CD4-positive, alpha-beta memory T cell (primary cell): ENCODE results near the gene NAV3. TPM values are rescaled to one million over a fixed set of nuclear protein-coding genes. Genes with fewer than 3 reads are reported as not detected.
A peak's percentile ranks its signal among the peaks of the same experiment; 100 is the strongest.

ENCODE experiments used
- CTCF ChIA-PET: fragments of 350-600 bp; sonication (Branson Sonifier 250); formaldehyde crosslinking; loops from one replicate; lab custom pipeline; 2021; ENCODE audit warnings: inconsistent platforms; ENCODE audit not compliant: partially characterized antibody; lab: Charles Lee
- POLR2A ChIA-PET: fragments of 350-600 bp; sonication (Branson Sonifier 250); formaldehyde crosslinking; loops from one replicate; lab custom pipeline; 2021; ENCODE audit not compliant: partially characterized antibody; lab: Charles Lee
- DNase-seq, 5 donors: peaks; one replicate each; pipeline versions ENCODE4 v3.0.0 to v3.0.0-alpha.2; 2020 to 2022; ENCODE audit warnings: mixed read lengths in 1 of 5
- H3K27ac ChIP-seq: one replicate; pipeline ENCODE4 v1.7.0; 2013; ENCODE audit warnings: low read depth, low read length
- H3K27me3 ChIP-seq: 2 replicates; pipeline ENCODE4 v1.7.0; 2013; ENCODE audit warnings: mild to moderate bottlenecking, low read length, moderate library complexity; ENCODE audit not compliant: insufficient read depth
- H3K36me3 ChIP-seq: 2 replicates; pipeline ENCODE4 v1.7.0; 2013; ENCODE audit warnings: mild to moderate bottlenecking, low read length, moderate library complexity; ENCODE audit not compliant: insufficient read depth
- H3K4me1 ChIP-seq: 2 replicates; pipeline ENCODE4 v1.7.0; 2013; ENCODE audit warnings: mild to moderate bottlenecking, low read length, moderate library complexity; ENCODE audit not compliant: insufficient read depth
- H3K4me3 ChIP-seq, 2 donors: one replicate each; pipeline ENCODE4 v1.7.0; 2013; ENCODE audit warnings: low read length in 2 of 2, mild to moderate bottlenecking in 1 of 2
- H3K9me3 ChIP-seq, 2 donors: one replicate each; pipeline ENCODE4 v1.7.0; 2013; ENCODE audit warnings: low read length in 2 of 2, control low read depth in 1 of 2; ENCODE audit not compliant: control insufficient read depth in 1 of 2
- H3K27ac Mint-ChIP-seq, 7 donors: one replicate each; pipeline ENCODE4 v1.8.0; 2020 to 2021; ENCODE audit warnings: mixed read lengths in 7 of 7, mild to moderate bottlenecking in 6 of 7, inconsistent platforms in 3 of 7, moderate library complexity in 3 of 7
- H3K27me3 Mint-ChIP-seq, 2 donors: one replicate each; pipeline ENCODE4 v1.8.0; 2020 to 2021; ENCODE audit warnings: mixed read lengths in 2 of 2
- H3K36me3 Mint-ChIP-seq, 2 donors: one replicate each; pipeline ENCODE4 v1.8.0; 2020 to 2021; ENCODE audit warnings: mixed read lengths in 2 of 2, inconsistent platforms in 1 of 2, mild to moderate bottlenecking in 1 of 2
- H3K4me1 Mint-ChIP-seq, 4 donors: one replicate each; pipeline ENCODE4 v1.8.0; 2020 to 2021; ENCODE audit warnings: mixed read lengths in 4 of 4, mild to moderate bottlenecking in 1 of 4
- H3K4me3 Mint-ChIP-seq, 8 donors: one replicate each; pipeline ENCODE4 v1.8.0; 2020 to 2021; ENCODE audit warnings: mixed read lengths in 8 of 8, mild to moderate bottlenecking in 7 of 8, moderate library complexity in 6 of 8, inconsistent platforms in 3 of 8
- H3K9me3 Mint-ChIP-seq, 8 donors: one replicate each; pipeline ENCODE4 v1.8.0; 2020 to 2021; ENCODE audit warnings: mixed read lengths in 8 of 8, mild to moderate bottlenecking in 5 of 8, inconsistent platforms in 3 of 8, moderate library complexity in 1 of 8
- intact Hi-C: fragments of 100-400 bp; cut with micrococcal nuclease; formaldehyde crosslinking; loops from one replicate; pipeline ENCODE4 v1.15.1; 2023
- polyA plus RNA-seq, 2 donors: library from polyadenylated mRNA; unstranded; fragments of 300-500 nt; fragmentation: Illumina TruSeq; gene quantifications; one replicate each; pipeline ENCODE4 v1.2.3, GENCODE V29; 2021
- total RNA-seq, 2 experiments: library from RNA; stranded (reverse); gene quantifications; one replicate each; pipeline ENCODE4 v1.2.3, GENCODE V29; 2021

Gene NAV3
- total and polyA plus RNA-seq, 4 experiments from 2014 or later: not detected

DNA sequence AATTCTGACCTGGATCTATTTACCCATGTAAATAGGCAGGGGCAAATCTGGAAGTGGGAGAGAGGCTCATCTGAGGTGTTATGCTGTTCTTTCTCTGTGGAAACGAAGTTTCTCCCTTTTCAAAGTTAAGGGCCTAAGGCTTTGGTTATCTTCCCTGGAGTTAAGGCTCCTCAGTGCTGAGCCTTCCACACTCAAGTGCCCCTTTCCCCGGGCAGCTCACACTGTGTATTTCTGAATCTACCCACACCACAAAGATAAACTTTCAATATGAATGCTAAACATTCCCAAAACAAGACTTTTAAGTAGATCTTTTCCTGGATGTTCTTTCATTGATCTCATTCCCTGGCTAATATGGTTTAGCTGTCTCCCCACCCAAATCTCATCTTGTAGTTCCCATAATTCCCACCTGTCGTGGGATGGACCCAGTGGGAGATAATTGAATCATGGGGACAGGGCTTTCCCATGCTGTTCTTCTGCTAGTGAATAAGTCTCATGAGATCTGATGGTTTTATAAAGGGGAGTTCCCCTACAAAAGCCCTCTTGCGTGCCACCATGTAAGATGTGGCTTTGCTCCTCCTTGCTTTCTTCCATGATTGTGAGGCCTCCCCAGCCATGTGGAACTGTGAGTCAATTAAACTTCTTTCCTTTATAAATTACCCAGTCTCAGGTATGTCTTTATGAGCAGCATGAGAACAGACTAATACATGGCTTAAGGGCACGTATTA lies 251.1 kb downstream of the NAV3 start:
- CTCF ChIA-PET: no interaction called here
- Mint-ChIP-seq H3K9me3 (peaks cover 0 to 6% (median under 1%) of the 10 kb centered on the region in 8 donors), H3K27ac (peak overlapping the region in 1 of 7 donors; percentile 59), H3K4me3 (no peak overlapping the region), H3K4me1 (no peaks in the 10 kb centered on the region), H3K27me3 (no peaks in the 10 kb centered on the region), H3K36me3 (no peaks in the 10 kb centered on the region)
- Histone ChIP-seq H3K27ac (no peak overlapping the region), H3K9me3 (no peaks in the 10 kb centered on the region), H3K36me3 (no peaks in the 10 kb centered on the region), H3K4me3 (no peak overlapping the region), H3K4me1 (no peaks in the 10 kb centered on the region), H3K27me3 (no peaks in the 10 kb centered on the region)
- no peak for DNase-seq
- POLR2A ChIA-PET: no interaction called here
- intact Hi-C loops: no loop called here

DNA sequence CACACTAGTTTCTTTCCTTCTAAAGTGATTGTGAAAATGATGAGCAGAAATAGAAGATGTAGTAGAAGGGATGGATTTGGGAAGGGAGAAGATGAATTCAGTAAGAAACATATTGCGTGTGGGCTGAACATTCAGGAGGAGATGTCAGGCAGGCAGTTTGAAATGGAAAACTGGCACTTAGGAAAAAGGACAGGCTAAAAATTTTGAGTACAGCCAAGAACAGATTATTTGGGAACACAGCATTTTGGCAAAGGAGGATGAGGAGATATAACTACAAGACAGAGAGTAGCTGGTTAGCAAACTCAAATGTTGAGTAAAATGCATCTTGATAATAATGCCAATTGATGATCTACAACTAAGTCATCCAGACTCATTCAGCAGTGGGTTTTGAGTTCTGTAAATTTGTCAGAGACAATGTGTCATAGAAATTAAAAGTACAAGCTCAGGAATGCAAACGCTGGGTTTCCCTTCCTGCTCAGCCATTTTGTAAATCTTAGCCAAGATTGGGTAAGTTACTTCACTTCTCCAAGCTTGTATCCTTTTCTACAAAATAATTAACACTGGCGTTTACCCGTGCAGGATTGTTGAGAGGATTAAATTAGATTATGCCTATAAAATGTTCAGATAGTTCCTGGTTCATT lies 255.0 kb downstream of the NAV3 start:
- Mint-ChIP-seq H3K4me3 (no peak overlapping the region), H3K9me3 (peaks cover 0 to 5% (median under 1%) of the 10 kb centered on the region in 8 donors), H3K27ac (no peak overlapping the region), H3K4me1 (no peaks in the 10 kb centered on the region), H3K36me3 (no peaks in the 10 kb centered on the region), H3K27me3 (no peaks in the 10 kb centered on the region)
- Histone ChIP-seq H3K27ac (no peak overlapping the region), H3K4me3 (no peak overlapping the region), H3K36me3 (no peaks in the 10 kb centered on the region), H3K4me1 (no peaks in the 10 kb centered on the region), H3K27me3 (no peaks in the 10 kb centered on the region), H3K9me3 (no peaks in the 10 kb centered on the region)
- DNase-seq: no peak
- ChIA-PET CTCF (no interaction called here), POLR2A (no interaction called here)
- intact Hi-C loops: no loop called here

DNA sequence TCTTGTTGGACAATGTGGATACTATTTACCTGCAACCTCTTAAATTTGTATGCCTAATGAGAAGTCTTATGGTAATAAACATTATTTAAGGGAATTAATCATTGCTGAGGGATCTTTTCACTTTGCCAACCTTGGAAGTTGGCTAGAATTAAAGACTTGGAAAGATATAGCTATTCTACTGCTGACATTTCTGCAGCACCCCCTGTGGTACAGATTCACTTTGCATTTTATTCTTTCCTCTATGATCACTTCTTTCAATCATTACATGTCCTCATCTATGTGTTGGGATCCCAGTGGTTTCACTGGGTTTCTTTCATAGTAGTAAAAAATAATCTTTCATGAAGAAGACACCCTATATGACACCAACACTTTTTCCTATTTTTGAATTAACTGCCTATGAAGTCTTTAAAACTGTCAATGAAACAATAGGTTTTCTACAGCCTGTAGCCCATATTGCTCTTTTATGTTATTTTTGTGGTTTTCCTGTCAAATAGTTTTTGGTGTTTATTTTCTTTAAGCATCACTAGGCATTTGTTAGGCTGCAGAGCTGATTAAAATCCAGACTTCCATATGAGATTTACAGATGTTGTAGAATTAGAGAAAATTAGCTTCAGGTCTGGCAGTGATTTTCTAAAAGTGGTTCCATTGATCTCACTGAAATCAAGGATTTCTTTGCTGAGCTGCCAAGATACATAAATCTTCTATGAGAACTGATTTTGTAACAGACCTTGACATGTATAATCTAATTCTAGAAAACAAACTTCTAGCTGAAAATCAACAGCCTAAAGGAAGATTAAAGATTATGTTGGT lies 256.1 kb downstream of the NAV3 start:
- POLR2A ChIA-PET: no interaction called here
- Mint-ChIP-seq H3K27me3 (no peaks in the 10 kb centered on the region), H3K9me3 (peaks cover 0 to 7% (median under 1%) of the 10 kb centered on the region in 8 donors), H3K36me3 (no peaks in the 10 kb centered on the region), H3K4me3 (no peak overlapping the region), H3K27ac (no peak overlapping the region), H3K4me1 (no peaks in the 10 kb centered on the region)
- Histone ChIP-seq H3K9me3 (no peaks in the 10 kb centered on the region), H3K36me3 (no peaks in the 10 kb centered on the region), H3K27ac (no peak overlapping the region), H3K4me3 (no peak overlapping the region), H3K4me1 (no peaks in the 10 kb centered on the region), H3K27me3 (no peaks in the 10 kb centered on the region)
- intact Hi-C loops: no loop called here
- DNase-seq: no peak
- CTCF ChIA-PET: no interaction called here

DNA sequence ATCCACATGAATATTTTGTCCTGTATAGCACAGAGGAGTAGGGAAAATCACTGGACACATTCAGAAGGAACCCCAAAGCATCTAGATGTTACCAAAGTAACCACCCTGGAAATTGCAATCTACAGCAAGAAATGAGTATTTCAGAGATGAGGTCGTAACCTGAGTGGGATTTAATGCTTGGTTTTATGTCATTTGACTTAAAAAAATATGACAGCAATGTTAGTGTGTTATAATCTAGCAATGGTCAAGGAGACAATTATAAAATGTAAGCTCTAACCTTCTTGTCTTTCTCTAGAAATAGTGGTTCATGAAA lies 256.6 kb downstream of the NAV3 start:
- H3K4me3 ChIP-seq: no peak overlapping the region
- H3K27ac ChIP-seq: no peak overlapping the region
- CTCF ChIA-PET: no interaction called here

DNA sequence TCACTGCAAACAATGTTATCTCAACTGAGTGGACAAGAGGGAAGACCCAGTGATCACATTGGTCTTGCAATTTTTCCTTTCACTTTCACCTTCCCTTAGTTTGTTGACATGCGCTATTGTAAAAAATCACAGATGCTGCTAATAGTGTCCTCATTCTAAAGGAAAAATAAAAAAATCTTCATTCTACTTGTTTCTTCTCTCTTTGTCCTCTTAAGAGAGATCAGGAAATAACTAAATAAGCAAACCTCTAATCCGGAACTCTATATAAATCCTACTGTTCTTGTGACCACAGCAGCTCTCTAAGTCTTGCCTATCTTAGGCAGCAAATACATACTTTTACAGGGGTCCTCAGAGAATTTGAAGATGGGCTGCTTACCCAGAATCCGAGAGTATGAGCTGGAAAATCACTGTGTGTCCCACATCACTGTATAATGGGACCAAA lies 257.7 kb downstream of the NAV3 start:
- ChIA-PET CTCF (no interaction called here), POLR2A (no interaction called here)
- peaks cover 0 to 15% (median 3%) of the 10 kb centered on the region in 8 donors for H3K9me3 Mint-ChIP-seq
- intact Hi-C loops: no loop called here
- Histone ChIP-seq H3K4me1 (no peaks in the 10 kb centered on the region), H3K9me3 (no peaks in the 10 kb centered on the region), H3K27ac (no peak overlapping the region), H3K36me3 (no peaks in the 10 kb centered on the region), H3K4me3 (no peak overlapping the region), H3K27me3 (no peaks in the 10 kb centered on the region)
- H3K27me3 Mint-ChIP-seq: no peaks in the 10 kb centered on the region
- no peaks in the 10 kb centered on the region for H3K4me1 Mint-ChIP-seq
- H3K27ac Mint-ChIP-seq: no peak overlapping the region
- no peak for DNase-seq
- H3K36me3 Mint-ChIP-seq: no peaks in the 10 kb centered on the region
- no peak overlapping the region for H3K4me3 Mint-ChIP-seq

More for the DNA sequence above, 256.6 kb downstream of the NAV3 start:
- Mint-ChIP-seq H3K36me3 (no peaks in the 10 kb centered on the region), H3K9me3 (peaks cover 0 to 11% (median 3%) of the 10 kb centered on the region in 8 donors), H3K27me3 (no peaks in the 10 kb centered on the region), H3K27ac (no peak overlapping the region), H3K4me1 (no peaks in the 10 kb centered on the region), H3K4me3 (no peak overlapping the region)
- Histone ChIP-seq H3K4me1 (no peaks in the 10 kb centered on the region), H3K27me3 (no peaks in the 10 kb centered on the region), H3K9me3 (no peaks in the 10 kb centered on the region), H3K36me3 (no peaks in the 10 kb centered on the region)
- POLR2A ChIA-PET: no interaction called here
- intact Hi-C loops: no loop called here
- no peak for DNase-seq

DNA sequence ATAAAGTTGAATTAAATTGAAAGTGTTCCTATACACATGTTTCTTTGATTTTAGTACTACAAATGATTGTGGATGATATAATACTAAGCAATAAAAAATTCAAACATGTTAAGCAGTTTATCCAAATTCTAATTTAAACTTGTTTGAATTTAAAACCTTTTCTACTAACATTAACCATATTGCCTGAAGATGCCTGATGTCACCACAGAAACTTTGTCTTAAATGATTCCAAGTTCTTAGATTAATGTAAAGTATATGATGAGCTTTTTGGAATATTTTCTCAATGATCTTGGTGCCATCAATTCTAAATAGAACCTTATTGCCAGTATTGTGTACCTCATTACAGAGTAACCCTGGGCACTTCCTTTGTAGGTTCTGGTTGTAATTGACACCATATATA lies 259.6 kb downstream of the NAV3 start:
- no peaks in the 10 kb centered on the region for H3K36me3 Mint-ChIP-seq
- peaks cover 0 to 17% (median 3%) of the 10 kb centered on the region in 8 donors for H3K9me3 Mint-ChIP-seq
- no peaks in the 10 kb centered on the region for H3K36me3 ChIP-seq
- intact Hi-C loops: no loop called here
- H3K9me3 ChIP-seq: no peaks in the 10 kb centered on the region
- no peak overlapping the region for H3K4me3 ChIP-seq
- no peaks in the 10 kb centered on the region for H3K4me1 ChIP-seq
- no peak overlapping the region for H3K27ac Mint-ChIP-seq
- no peak overlapping the region for H3K27ac ChIP-seq
- ChIA-PET CTCF (no interaction called here), POLR2A (no interaction called here)
- no peaks in the 10 kb centered on the region for H3K4me1 Mint-ChIP-seq
- DNase-seq: no peak
- H3K27me3 ChIP-seq: no peaks in the 10 kb centered on the region
- H3K4me3 Mint-ChIP-seq: no peak overlapping the region
- H3K27me3 Mint-ChIP-seq: no peaks in the 10 kb centered on the region

DNA sequence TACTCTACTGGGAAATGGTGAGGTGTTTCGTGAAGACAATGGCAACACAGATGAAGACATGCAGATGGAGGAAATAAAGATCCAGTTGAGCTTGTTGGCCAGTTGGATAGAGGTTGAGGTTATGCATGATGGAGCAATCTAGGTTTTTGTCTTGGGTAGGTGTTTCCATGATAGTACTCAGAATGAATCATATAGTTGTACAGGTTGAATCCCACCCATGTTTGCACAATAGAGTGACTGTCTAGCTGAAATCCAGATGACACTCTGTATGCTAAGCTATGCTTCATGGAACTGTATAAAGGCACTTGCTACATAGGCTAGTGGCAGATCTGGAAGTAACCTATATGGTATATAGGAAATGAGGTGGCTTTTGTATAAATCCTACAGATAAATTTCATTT lies 264.9 kb downstream of the NAV3 start:
- H3K4me1 ChIP-seq: no peaks in the 10 kb centered on the region
- POLR2A ChIA-PET: no interaction called here
- Mint-ChIP-seq H3K9me3 (peaks cover 0 to 21% (median 3%) of the 10 kb centered on the region in 8 donors), H3K36me3 (no peaks in the 10 kb centered on the region), H3K27me3 (no peaks in the 10 kb centered on the region), H3K4me1 (no peaks in the 10 kb centered on the region), H3K27ac (no peak overlapping the region), H3K4me3 (no peak overlapping the region)
- intact Hi-C loops: no loop called here
- H3K9me3 ChIP-seq: no peaks in the 10 kb centered on the region
- CTCF ChIA-PET: no interaction called here
- H3K27ac ChIP-seq: no peak overlapping the region
- no peaks in the 10 kb centered on the region for H3K27me3 ChIP-seq
- no peak for DNase-seq
- no peaks in the 10 kb centered on the region for H3K36me3 ChIP-seq
- H3K4me3 ChIP-seq: no peak overlapping the region
